Left colon (tissue), 2 donors: Measurements from ENCODE around the gene TMEM209. TPM values are rescaled to one million over a fixed set of nuclear protein-coding genes. Genes with fewer than 3 reads are reported as not detected.
"Not testable (repeated sequence)": the region's sequence is repeated elsewhere in the genome, so short reads cannot be mapped to it uniquely, and the experiment has no call there.

Experiments
- ATAC-seq: fragments of 200-7000 bp; cut with Tn5 transposase; one replicate; pipeline ENCODE4 v1.9.1; 2020; ENCODE audit warnings: mild to moderate bottlenecking, moderate library complexity
- DNase-seq, 2 donors: peaks; one replicate each; pipeline ENCODE4 v3.0.0-alpha.2; 2020
- intact Hi-C, 2 donors: fragments of 100-400 bp; cut with DNase I in 1 of 2; cut with micrococcal nuclease in 1 of 2; formaldehyde crosslinking; loops; one replicate each; pipeline versions ENCODE4 v1.11.2 to v1.14.0; 2022; cut with DNase I, micrococcal nuclease
- total RNA-seq, 2 donors: library from RNA; stranded (reverse); fragmentation: NEBNext Ultra II Directional; extraction: Animal tissue kit (Norgen Biotek cat#: 25700); gene quantifications; one replicate each; pipeline ENCODE4 v1.2.1, GENCODE V29; 2021
- donor health status: DM: no; HTN: no; CAD: no.
- donor health status: DM: yes; HTN: yes; CAD: no.

TMEM209 gene
- total RNA-seq, 2 donors from 2014 or later: 17.7 to 23.5 TPM

DNA sequence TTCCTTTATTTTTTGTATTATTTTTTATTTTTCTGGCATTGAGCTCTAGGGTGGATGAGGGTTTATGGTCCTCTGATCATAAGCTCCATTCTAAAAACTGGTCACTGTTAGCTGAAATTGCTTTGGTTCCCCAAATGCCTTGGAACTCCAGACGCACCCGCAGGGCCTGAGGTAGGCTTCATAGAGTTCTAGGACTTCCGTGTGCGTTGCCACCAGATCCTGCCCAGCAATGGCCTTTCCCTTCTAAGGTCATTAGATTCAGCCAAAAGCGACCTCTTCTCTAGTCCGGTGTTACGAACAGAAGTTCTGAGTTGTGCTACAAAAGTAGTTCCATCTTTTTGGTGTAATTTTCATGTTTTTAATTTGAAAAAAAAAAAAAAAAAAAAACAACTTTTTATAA lies 70.5 kb downstream of the TMEM209 start:
- ATAC-seq (no peak), DNase-seq (no peak)
- intact Hi-C loops: no loop called here

DNA sequence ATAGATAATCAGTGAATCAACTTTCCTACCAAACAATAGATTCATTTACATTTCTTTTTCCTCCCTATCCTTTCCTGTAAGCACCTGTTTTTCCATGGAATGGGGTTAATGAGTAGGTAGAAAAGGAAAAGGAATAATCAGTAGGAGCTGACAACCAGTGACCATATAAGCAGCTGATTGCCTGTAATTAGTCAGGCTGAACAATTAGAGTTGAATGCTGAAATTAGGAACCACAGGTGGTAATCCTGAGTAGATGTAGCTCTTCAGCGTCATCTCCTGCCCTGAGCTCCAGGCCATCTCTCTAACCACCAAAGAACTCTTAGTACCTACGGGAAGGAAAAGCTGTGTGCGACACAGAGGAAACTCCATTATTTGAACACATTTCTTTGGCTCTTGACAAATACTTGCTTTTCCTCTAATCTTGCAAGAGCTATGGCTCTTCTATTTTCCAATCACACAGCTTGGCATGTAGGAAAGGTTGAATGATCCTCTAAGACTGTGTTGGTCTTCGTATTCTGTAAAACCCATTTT lies 71.0 kb downstream of the TMEM209 start:
- intact Hi-C loops: no loop called here
- DNase-seq: no peak

DNA sequence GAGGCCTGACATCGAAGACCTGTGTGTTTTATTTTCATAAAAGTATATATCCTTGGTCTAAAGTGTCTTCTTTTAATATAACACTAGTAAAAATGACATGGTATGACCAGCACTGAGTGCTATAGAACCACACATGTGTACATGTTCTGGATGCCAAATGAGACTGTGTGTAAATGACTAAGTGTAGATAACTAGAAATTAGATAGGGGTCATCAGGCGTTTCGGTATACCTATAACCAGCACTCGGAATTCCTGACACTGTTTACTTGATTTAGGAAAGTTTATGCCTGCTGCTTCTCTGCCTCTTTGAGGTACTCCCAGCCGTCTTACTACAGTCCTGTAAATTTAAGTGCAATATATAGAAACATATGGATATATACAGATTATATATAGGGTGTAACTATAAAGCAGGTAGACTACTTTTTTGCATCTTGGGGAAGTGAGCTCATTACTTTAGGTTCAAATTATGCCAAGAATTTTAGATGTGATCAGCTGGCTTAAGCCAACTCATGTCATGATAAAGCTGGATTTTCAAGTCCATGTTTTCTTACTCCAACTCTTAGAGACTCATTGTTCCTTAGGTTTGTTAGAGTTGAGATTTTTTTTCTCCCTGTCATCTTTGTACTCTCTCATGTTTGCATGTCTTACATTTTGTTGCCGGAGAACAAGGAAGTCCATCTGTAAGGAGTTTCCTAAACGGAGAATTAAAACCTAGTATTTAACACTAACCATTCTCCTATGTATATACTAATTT lies 72.0 kb downstream of the TMEM209 start:
- intact Hi-C loops: no loop called here
- no peak for DNase-seq
- no peak for ATAC-seq

More for the DNA sequence above, 71.0 kb downstream of the TMEM209 start:
- ATAC-seq: no peak

DNA sequence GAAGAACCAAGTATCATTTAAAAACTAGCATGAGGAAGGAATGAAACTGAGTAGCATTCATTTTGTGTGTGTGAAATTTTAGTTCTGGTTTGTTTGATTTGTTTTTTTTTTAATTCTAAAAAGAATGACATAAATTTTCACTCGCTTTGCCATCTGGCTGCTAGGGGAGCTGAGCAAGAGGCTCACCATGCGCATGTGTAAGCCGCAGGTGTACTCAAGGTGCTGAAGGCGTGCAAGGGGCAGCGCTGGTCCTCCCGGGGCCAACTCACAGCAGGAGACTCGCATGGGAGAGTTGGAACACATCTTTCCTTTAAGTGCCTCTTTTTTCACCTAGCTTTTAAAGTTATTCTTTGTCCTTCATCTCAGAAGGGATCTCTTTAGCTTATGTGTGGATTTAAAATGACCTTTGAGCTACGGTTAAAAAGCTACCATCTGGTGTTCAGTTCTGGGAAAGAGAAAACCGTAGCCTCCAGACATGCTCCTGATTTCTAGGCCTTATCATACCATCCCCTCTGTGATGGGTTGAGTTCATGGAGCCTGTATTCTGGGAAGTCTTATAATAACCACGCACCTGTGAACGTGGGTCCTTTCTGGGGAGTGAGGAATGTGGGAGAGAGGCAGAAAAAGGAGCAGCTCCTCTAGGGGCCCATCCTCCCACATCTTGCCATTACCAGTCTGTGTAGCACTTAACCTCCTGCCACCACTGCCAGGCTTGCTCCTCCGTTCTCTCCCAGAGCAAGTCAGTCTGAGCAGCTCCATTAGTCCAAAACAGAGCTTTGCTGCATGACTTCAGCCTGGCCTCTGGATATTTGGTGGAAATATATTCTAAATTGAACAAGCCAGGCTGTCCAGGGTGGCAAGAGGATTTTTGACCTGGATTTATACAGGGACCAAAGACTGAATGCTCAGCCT lies 73.0 kb downstream of the TMEM209 start:
- intact Hi-C loops: no loop called here
- ATAC-seq (no peak), DNase-seq (no peak)

DNA sequence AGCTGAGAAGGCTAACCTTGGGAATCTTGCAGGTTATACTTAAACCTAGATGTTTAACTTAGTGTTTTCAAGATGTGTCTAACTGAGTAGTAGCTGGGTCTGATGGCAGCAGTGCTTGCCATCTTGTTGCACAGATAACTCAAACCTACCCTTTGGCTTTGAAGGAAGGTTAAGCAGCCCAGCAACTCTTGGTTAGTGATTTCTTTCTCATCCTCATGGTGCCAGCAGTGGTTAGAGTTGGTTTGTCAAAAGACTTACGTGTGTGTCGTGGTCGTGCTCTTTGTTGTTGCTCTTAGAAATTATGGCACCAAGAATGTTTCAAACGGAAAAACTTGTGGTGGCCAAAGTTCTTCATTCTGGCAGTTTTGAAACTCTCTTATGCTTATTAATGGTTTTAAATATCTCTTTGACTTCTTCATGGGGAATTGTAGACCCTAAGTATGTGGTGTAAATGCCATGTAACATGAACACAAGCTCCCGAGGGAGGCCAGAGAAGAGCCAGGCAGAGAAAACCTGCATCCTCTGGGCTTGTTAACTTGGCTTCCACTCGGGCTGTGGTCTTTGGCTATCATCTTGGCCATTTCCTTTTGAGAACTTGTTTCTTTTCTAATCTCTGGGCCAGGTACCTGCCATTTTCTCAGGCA lies 73.9 kb downstream of the TMEM209 start:
- intact Hi-C loops: no loop called here
- no peak for DNase-seq
- ATAC-seq: no peak

DNA sequence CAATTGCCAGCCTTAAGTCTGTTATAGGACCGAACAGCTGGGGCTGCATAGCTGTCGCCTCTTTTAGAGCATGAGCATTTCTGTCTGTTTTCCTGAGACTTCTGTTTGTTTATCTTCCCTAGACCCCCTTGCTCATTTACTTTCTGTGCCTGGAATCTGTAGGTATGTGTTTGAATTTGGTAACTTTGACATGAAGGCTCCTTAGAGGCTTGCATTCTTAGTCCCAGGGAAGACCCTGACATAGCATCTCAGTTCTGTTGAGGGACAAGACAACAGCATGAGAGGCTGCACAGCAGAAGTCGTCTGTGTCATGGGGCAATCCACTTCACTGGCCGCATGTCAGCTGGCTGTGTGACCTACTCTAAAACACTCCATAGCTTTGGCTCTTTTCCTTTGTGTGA lies 76.2 kb downstream of the TMEM209 start:
- intact Hi-C loops: no loop called here
- no peak for ATAC-seq
- DNase-seq: no peak

DNA sequence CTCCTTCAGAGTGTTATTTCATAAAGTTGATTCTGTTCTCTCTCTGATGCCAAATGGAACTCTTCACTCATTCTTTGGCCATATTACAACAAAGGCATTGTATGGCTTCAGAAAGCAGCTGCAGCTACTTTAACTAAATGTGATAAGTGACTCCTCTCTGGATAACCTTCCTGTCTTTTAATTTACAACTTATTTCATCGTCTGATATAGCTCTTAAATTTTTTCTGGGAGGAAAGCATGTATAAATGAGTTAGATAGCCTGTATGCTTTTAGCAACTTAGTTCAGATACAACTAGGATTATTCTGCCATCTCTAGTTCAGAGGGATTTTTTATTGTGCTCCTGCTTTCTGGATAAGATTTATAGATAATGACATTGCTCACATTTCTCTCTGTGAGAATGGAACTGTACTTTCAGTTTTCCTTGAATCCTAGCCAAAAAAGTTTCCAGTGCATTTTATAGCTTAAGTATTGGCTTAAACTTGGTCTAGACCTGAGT lies 77.3 kb downstream of the TMEM209 start:
- ATAC-seq: peak; percentile 77
- DNase-seq: no peak

DNA sequence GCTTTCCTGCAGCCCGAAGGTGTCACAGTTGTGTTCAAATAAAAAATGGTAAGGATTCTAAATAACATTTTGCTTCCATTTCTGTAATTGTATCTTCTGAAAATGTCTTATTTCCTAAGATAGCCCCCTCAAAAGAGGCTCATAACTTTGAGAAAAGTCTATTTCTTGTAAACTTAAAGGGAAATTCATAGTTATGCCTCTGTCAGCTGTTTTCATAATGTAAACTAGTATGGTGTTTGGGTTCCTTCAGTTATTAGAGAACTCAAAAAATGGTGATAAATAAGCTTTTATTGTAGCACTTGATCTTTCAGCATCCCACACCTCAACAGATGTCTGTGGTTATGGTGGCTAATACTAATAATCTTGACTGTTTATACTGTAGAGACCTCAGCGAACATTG lies 77.8 kb downstream of the TMEM209 start:
- ATAC-seq: no peak
- intact Hi-C loops: no loop called here
- DNase-seq: no peak

More for the DNA sequence above, 77.3 kb downstream of the TMEM209 start:
- intact Hi-C loops: no loop called here

DNA sequence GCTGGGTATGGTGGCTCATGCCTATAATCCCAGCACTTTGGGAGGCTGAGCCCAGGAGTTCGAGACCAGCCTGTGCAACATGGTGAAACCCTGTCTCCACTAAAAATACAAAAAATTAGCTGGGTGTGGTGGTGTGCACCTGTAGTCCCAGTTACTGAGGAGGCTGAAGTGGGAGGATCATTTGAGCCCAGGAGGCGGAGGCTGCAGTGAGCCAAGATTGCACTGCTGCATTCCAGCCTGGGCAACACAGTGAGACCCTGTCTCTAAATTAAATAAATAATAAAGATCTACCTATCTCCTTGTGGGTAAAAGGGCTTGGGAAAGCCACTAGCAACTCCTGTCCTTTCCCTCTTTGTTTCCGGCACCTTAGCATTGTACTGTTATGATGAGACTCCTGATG lies 78.4 kb downstream of the TMEM209 start:
- DNase-seq, intact Hi-C loops, ATAC-seq: not testable (repeated sequence)

DNA sequence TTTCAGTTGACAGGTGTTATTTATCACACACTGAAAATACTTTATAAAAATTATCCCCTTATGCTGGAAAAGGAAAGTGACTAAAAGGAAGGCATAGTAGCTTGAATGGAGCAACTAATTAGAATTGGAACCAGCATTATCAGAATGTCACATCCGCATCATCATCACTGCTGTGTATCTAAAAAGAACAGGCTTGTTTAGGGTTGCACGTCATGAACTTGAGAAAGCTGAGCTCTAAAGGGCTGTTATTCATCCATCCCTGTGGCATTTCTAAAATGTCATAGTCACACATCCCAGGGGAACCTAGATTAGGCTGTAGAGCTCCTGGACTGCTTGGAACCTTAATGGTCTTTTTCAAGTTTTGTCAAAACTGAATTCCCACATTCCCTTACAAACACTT lies 80.5 kb downstream of the TMEM209 start:
- DNase-seq (no peak), ATAC-seq (no peak)
- intact Hi-C loops: no loop called here

DNA sequence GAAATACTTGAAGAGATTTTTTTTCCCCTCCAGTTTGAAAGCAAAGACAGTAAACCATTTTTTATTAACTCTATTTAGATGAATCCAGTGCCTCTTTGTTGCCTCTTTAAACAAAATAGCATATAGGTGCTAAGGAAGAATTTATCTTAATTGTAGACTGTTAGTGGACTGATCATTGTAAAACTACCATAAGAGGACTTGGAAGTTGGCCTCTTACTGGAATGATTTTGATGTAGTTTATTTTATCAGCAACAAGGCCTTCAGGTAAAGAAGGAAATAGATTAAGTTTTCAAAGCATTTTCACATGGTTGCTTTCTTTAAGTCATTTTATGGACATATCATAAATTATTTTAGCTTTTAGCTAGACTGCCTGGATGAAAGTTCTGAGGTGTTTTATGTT lies 81.7 kb downstream of the TMEM209 start:
- no peak for ATAC-seq
- no peak for DNase-seq
- intact Hi-C loops: no loop called here

DNA sequence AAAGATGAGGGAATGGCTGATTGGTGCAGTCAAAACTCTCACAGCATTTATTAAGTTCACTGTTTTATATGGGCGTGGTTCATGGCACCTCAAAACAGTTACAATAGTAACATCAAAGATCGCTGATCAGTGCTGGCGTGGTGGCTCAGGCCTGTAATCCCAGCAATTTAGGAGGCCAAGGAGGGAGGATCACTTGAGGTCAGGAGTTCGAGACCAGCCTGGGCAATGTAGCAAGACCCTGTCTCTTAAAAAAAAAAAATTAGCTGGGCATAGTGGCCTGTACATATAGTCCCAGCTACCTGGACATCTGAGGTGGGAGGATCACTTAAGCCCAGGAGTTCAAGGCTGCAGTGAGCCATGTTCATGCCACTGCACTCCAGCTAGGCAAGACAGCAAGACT lies 86.4 kb downstream of the TMEM209 start:
- intact Hi-C loops: no loop called here
- no peak for DNase-seq
- ATAC-seq: no peak

DNA sequence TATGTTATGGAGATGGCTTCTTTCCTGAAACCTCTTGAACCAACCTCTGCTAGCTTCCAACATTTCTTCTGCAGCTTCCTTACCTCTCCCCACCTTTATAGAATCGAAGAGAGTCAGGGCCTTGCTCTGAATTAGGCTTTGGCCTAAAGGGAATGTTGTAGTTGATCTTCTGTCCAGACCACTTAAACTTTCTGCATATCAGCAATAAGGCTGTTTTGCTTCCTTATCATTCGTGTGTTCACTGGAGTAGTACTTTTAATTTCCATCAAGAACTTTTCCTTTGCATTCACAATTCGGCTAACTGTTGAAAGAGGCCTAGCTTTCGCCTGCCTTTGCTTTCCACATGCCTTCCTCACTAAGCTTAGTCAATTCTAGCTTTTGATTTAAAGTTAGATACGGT lies 86.9 kb downstream of the TMEM209 start:
- DNase-seq: no peak
- intact Hi-C loops: no loop called here
- ATAC-seq: no peak

DNA sequence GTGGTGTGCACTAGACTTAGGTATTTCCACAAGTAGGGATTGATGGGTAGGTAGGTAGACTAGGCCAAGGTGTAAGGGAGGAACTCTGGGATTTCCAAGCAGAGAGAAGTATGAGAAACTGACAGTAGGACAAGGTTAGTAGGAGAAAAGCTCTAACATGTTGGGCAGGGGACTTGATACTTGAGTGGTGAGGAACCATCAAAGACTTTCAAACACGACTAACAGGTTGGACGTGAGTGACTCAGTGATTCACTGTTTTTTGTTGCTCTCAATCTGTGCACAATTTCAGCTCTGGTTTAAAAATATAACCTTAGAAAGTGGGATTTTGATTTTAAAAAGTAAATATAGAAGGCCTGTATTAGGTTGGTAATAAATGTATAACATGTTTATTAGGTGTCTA lies 90.4 kb downstream of the TMEM209 start:
- DNase-seq: no peak
- peak; percentile 16 for ATAC-seq
- intact Hi-C loops: no loop called here

Other genes with a start within 250 kb of the TMEM209 start
- 1 to 10 TPM; 7.1 to 7.2 TPM for gene ZC3HC1, start 154.0 kb downstream of the TMEM209 start, total RNA-seq
- 10 to 100 TPM; 27.9 to 29.0 TPM for gene KLHDC10, start 134.9 kb downstream of the TMEM209 start, total RNA-seq
- not detected for gene SSMEM1, start 2.5 kb upstream of the TMEM209 start, total RNA-seq
- 1 to 10 TPM; 1.1 to 1.7 TPM for gene CPA2, start 61.5 kb upstream of the TMEM209 start, total RNA-seq
- gene CPA4, start 87.8 kb upstream of the TMEM209 start, total RNA-seq: not detected
- not detected for gene CPA5, start 139.4 kb upstream of the TMEM209 start, total RNA-seq
- 1 to 10 TPM in 1 of 2 donors, not detected in 1; 4.8 TPM for gene CPA1, start 175.1 kb upstream of the TMEM209 start, total RNA-seq
- 1 to 10 TPM; 6.3 to 6.5 TPM for gene CEP41, start 235.6 kb upstream of the TMEM209 start, total RNA-seq